HL-60 (cell line): ENCODE data around the gene SLC35F6.

Source experiments
- DNase-seq, 2 experiments: peaks; one replicate each; pipeline ENCODE4 v3.0.0-alpha.2; 2010 to 2020; ENCODE audit warnings: low read depth in 1 of 2, low spot score in 1 of 2
- H3K27ac ChIP-seq: fragments of 250-450 bp; sonication (Bioruptor Pico); replicated peaks from 2 replicates; pipeline ENCODE4 v1.5.1; 2020; ENCODE audit warnings: mild to moderate bottlenecking, moderate library complexity
- H3K27me3 ChIP-seq: fragments of 250-450 bp; sonication (Bioruptor Pico); 2 replicates; pipeline ENCODE4 v1.5.1; 2021; ENCODE audit warnings: mild to moderate bottlenecking, moderate library complexity; ENCODE audit not compliant: insufficient read depth, poor library complexity, severe bottlenecking
- H3K4me3 ChIP-seq: replicated peaks from 2 replicates; pipeline ENCODE4 v1.5.1; 2011; ENCODE audit warnings: mild to moderate bottlenecking, control low read depth, low read length; ENCODE audit not compliant: insufficient read depth
- CTCF ChIP-seq: IDR thresholded peaks from one replicate; pipeline ENCODE4 v1.5.1; 2011; ENCODE audit warnings: low read length, control low read depth, inconsistent platforms; ENCODE audit not compliant: insufficient read depth
- GABPA ChIP-seq: IDR thresholded peaks from 2 replicates; pipeline ENCODE4 v1.6.1; 2012; ENCODE audit warnings: low read depth
- POLR2AphosphoS5 ChIP-seq: IDR thresholded peaks from 2 replicates; pipeline ENCODE4 v1.6.1; 2012; ENCODE audit warnings: low read depth
- REST ChIP-seq: IDR thresholded peaks from 2 replicates; pipeline ENCODE4 v1.6.1; 2012; ENCODE audit warnings: low read depth; ENCODE audit not compliant: insufficient replicate concordance
- SPI1 ChIP-seq: IDR thresholded peaks from 2 replicates; pipeline ENCODE4 v1.6.1; 2012; ENCODE audit warnings: low read depth, mild to moderate bottlenecking, borderline replicate concordance

Gene SLC35F6

GRCh38 chr2:26801328-26801727 is 37.2 kb downstream of the SLC35F6 start:
- TF ChIP-seq REST = no peak
- no peak for TF ChIP-seq SPI1
- no peak for TF ChIP-seq GABPA
- TF ChIP-seq POLR2AphosphoS5 = no peak
- TF ChIP-seq CTCF = no peak
- Histone ChIP-seq H3K27ac (no peak overlapping the region), H3K27me3 (no peaks in the 10 kb centered on the region), H3K4me3 (no peak overlapping the region)
- DNase-seq = no peak

- no peaks in the 10 kb centered on the region for H3K27me3 ChIP-seq
- no peak overlapping the region for H3K27ac ChIP-seq
- H3K4me3 ChIP-seq = no peak overlapping the region
- no peak for TF ChIP-seq GABPA
- TF ChIP-seq POLR2AphosphoS5 = no peak
- TF ChIP-seq CTCF = no peak
- TF ChIP-seq REST = no peak
- no peak for TF ChIP-seq SPI1
- DNase-seq = no peak
These were observed 37.7 kb downstream of the SLC35F6 start for GRCh38 chr2:26801796-26802195.

- no peak overlapping the region for H3K4me3 ChIP-seq
- no peak overlapping the region for H3K27ac ChIP-seq
- TF ChIP-seq POLR2AphosphoS5 = no peak
- TF ChIP-seq SPI1 = no peak
- TF ChIP-seq REST = no peak
- no peak for TF ChIP-seq CTCF
- TF ChIP-seq GABPA = no peak
- H3K27me3 ChIP-seq = no peaks in the 10 kb centered on the region
- no peak for DNase-seq
These were observed 41.2 kb downstream of the SLC35F6 start for GRCh38 chr2:26805241-26805676.
